ENCODE measurements around the gene SLC26A11. TPM values are rescaled to one million over a fixed set of nuclear protein-coding genes. Genes with fewer than 3 reads are reported as not detected.

Gene SLC26A11
- total RNA-seq, 1 donor from 2014 or later: 27.7 TPM

DNA sequence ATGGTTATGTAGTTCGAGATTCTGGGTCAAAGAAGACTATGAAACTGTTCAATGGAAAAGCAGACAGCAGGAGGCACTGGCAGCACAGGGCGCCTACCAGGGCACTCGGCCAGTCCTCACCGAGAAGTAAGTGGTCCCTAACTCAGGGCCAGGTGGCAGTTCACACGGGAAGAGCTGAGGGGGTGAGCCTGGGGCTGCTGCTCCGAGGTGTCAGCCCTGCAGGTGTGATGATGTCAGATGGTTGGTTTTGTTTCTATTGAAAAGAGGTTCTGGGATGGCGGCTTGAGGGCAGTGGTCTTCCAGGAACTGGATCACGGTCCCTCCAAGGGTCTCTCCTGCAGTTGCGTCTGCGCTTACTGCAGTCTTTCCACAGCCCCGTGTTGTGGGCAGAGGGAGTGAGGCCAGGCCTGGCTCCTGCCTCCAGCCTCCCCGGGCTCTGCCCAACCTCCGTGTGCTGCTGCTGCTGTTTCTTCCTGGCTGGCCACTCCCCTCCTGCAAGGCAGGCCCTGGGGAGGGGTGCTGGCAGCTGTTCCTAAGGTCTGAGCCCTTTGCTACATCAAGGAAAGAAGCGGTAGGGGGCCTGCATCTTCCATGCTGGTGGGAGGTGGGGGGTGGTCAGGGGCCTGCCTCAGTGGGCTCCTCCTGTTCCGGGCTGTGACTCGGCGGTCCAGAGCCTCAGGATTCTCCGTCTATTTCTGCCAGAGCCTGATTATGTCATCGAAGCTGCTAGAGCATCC is 63.1 kb downstream of the SLC26A11 start:
- H3K9me3 Mint-ChIP-seq: no peaks in the 10 kb centered on the region
- no peaks in the 10 kb centered on the region for H3K36me3 Mint-ChIP-seq (ENCODE audit: low read depth)
- no peak overlapping the region for H3K4me3 Mint-ChIP-seq

DNA sequence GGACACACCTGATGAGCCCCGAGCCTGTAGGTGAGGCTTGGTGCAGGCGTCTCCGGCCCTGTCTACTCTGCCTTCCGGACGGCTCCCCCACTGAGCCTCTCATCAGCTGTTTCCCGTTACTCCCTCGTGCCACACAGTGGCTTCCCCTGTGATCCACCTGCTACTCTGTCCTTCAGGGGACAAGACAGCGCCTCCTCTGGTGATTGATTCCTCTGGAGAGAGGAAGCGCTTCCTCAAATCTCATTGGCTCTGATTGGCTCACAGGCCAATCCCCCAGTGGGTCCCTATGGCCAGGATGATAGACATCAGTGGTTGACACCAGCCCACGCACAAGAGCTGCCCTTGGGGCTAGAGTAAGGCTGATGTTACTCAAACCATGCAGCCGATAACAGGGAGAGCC is 64.4 kb downstream of the SLC26A11 start:
- H3K36me3 Mint-ChIP-seq (ENCODE audit: low read depth): no peaks in the 10 kb centered on the region
- H3K27me3 Mint-ChIP-seq (ENCODE audit: low read depth): no peaks in the 10 kb centered on the region
- peaks cover 13% of the 10 kb centered on the region for H3K4me1 Mint-ChIP-seq
- no peak overlapping the region for H3K4me3 Mint-ChIP-seq
- DNase-seq (ENCODE audit: low read depth, low spot score): no peak
- no peaks in the 10 kb centered on the region for H3K9me3 Mint-ChIP-seq
- H3K27ac Mint-ChIP-seq (ENCODE audit: unreplicated experiment): no peak overlapping the region
- TF ChIP-seq, protein P1, sequence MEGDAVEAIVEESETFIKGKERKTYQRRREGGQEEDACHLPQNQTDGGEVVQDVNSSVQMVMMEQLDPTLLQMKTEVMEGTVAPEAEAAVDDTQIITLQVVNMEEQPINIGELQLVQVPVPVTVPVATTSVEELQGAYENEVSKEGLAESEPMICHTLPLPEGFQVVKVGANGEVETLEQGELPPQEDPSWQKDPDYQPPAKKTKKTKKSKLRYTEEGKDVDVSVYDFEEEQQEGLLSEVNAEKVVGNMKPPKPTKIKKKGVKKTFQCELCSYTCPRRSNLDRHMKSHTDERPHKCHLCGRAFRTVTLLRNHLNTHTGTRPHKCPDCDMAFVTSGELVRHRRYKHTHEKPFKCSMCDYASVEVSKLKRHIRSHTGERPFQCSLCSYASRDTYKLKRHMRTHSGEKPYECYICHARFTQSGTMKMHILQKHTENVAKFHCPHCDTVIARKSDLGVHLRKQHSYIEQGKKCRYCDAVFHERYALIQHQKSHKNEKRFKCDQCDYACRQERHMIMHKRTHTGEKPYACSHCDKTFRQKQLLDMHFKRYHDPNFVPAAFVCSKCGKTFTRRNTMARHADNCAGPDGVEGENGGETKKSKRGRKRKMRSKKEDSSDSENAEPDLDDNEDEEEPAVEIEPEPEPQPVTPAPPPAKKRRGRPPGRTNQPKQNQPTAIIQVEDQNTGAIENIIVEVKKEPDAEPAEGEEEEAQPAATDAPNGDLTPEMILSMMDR (conservative IDR thresholded peaks at IDR 0.05): no peak

More for the DNA sequence above, 63.1 kb downstream of the SLC26A11 start:
- Mint-ChIP-seq H3K4me1 (peaks cover 10% of the 10 kb centered on the region), H3K27ac (ENCODE audit: unreplicated experiment) (no peak overlapping the region), H3K27me3 (ENCODE audit: low read depth) (no peaks in the 10 kb centered on the region)
- DNase-seq (ENCODE audit: low read depth, low spot score): no peak
- TF ChIP-seq, protein P1 (conservative IDR thresholded peaks at IDR 0.05): no peak

DNA sequence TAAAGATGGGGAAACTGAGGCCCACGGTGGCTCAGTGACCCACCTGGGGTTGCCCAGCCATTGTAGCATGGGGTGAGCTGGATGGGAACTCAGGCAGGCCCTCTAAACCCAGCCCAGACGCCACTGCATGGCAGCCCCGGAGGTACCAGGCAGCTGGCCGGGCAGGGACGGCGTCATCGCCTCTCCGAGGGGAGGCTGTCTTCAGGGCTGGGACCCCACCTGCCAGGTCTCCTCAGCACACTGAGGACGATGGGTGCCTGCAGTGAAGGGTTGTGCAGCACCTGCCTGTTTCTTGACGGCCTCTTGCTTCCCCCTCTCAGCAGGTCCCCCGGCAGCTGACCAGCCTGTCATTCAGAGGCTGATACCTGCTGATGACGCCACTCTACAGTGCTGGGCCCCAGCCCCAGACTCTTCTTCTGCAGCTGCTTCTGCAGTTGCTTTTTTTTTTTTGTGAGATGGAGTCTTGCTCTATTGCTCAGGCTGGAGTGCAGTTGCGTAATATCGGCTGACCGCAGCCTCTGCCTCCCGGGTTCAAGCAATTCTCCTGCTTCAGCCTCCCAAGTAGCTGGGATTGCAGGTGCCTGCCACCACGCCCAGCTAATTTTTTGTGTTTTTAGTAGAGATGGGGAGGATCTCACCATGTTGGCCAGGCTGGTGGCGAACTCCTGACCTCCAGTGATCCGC is 65.2 kb downstream of the SLC26A11 start:
- no peak for DNase-seq (ENCODE audit: low read depth, low spot score)
- no peak overlapping the region for H3K4me3 Mint-ChIP-seq
- H3K27ac Mint-ChIP-seq (ENCODE audit: unreplicated experiment): no peak overlapping the region
- no peaks in the 10 kb centered on the region for H3K27me3 Mint-ChIP-seq (ENCODE audit: low read depth)
- H3K36me3 Mint-ChIP-seq (ENCODE audit: low read depth): peaks cover 2% of the 10 kb centered on the region
- H3K4me1 Mint-ChIP-seq: peaks cover 9% of the 10 kb centered on the region
- H3K9me3 Mint-ChIP-seq: no peaks in the 10 kb centered on the region
- TF ChIP-seq, protein P1 (conservative IDR thresholded peaks at IDR 0.05): no peak

DNA sequence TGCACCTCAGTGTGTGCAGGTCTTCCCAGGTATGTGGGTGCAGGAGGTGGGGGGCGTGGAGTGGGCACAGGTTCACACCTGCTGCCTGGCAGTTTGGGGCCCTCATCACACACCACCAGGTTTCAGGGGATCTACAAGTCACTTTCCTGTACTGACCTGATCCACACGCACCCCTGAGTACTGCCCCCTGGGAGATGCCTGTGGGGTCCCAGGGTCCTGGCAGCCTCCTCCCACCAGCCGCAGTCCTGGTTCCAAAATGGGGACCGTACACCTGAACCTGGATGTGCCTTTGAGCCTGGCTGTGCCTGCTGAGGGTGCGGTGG is 66.4 kb downstream of the SLC26A11 start:
- TF ChIP-seq, protein P1 (conservative IDR thresholded peaks at IDR 0.05): no peak
- DNase-seq (ENCODE audit: low read depth, low spot score): no peak
- no peaks in the 10 kb centered on the region for H3K27me3 Mint-ChIP-seq (ENCODE audit: low read depth)
- H3K36me3 Mint-ChIP-seq (ENCODE audit: low read depth): peaks cover 9% of the 10 kb centered on the region
- no peak overlapping the region for H3K4me3 Mint-ChIP-seq
- no peaks in the 10 kb centered on the region for H3K9me3 Mint-ChIP-seq
- no peak overlapping the region for H3K27ac Mint-ChIP-seq (ENCODE audit: unreplicated experiment)
- H3K4me1 Mint-ChIP-seq: peaks cover 14% of the 10 kb centered on the region

DNA sequence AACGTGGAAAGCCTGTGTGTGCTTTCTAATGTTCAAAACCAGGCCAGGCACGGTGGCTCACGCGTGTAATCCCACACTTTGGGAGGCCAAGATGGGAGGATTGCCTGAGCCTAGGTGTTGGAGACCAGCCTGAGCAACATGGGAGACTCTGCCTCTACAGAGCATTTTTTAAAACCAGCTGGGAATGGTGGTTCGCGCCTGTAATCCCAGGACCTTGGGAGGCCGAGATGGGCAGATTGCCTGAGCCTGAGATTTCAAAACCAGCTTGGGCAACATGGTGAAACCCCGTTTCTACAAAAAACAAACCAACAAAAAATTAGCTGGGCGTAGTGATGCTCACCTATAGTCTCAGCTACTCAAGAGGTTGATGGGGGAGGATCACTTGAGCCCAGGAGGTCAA is 66.8 kb downstream of the SLC26A11 start:
- Mint-ChIP-seq H3K9me3 (no peaks in the 10 kb centered on the region), H3K27ac (ENCODE audit: unreplicated experiment) (no peak overlapping the region), H3K36me3 (ENCODE audit: low read depth) (peaks cover 10% of the 10 kb centered on the region), H3K27me3 (ENCODE audit: low read depth) (no peaks in the 10 kb centered on the region), H3K4me1 (peaks cover 17% of the 10 kb centered on the region), H3K4me3 (no peak overlapping the region)
- TF ChIP-seq, protein P1 (conservative IDR thresholded peaks at IDR 0.05): no peak
- DNase-seq (ENCODE audit: low read depth, low spot score): no peak
